ENCODE measurements around the gene VPS35. TPM values are rescaled to one million over a fixed set of nuclear protein-coding genes. Genes with fewer than 3 reads are reported as not detected.
A peak's percentile ranks its signal among the peaks of the same experiment; 100 is the strongest.

The VPS35 gene
- total RNA-seq, 4 donors from 2014 or later: 49.1 to 74.8 (median 60.7) TPM

GRCh38 chr16:46620266-46621005, 68.5 kb downstream of the VPS35 start:
- Histone ChIP-seq H3K27ac (no peak overlapping the region), H3K4me3 (peak overlapping the region; percentile 66), H3K4me1 (peaks cover 22% of the 10 kb centered on the region), H3K36me3 (no peaks in the 10 kb centered on the region), H3K9me3 (no peaks in the 10 kb centered on the region), H3K27me3 (no peaks in the 10 kb centered on the region)
- no peak for TF ChIP-seq CTCF (IDR thresholded peaks at IDR 0.05)
- TF ChIP-seq POLR2A (IDR thresholded peaks at IDR 0.05): no peak
- no peak for TF ChIP-seq EP300 (IDR thresholded peaks at IDR 0.05)
- TF ChIP-seq POLR2AphosphoS5 (IDR thresholded peaks at IDR 0.05): no peak
- 6% methylated on average over 11 of the region's 11 CpGs for WGBS
- no peak for DNase-seq (ENCODE audit: low spot score in 2 of 2)

- WGBS: 84% methylated on average over 4 of the region's 4 CpGs
- Histone ChIP-seq H3K9me3 (no peaks in the 10 kb centered on the region), H3K36me3 (no peaks in the 10 kb centered on the region), H3K4me3 (no peak overlapping the region), H3K27me3 (no peaks in the 10 kb centered on the region), H3K27ac (no peak overlapping the region), H3K4me1 (peaks cover 22% of the 10 kb centered on the region)
- TF ChIP-seq CTCF (IDR thresholded peaks at IDR 0.05): no peak
- no peak for TF ChIP-seq EP300 (IDR thresholded peaks at IDR 0.05)
- no peak for TF ChIP-seq POLR2A (IDR thresholded peaks at IDR 0.05)
- no peak for TF ChIP-seq POLR2AphosphoS5 (IDR thresholded peaks at IDR 0.05)
- no peak for DNase-seq (ENCODE audit: low spot score in 2 of 2)
These were observed 70.5 kb downstream of the VPS35 start for GRCh38 chr16:46618516-46618915.

GRCh38 chr16:46614006-46614405, 75.0 kb downstream of the VPS35 start:
- no peak for DNase-seq (ENCODE audit: low spot score in 2 of 2)
- H3K27me3 ChIP-seq: no peaks in the 10 kb centered on the region
- no peaks in the 10 kb centered on the region for H3K4me1 ChIP-seq
- H3K36me3 ChIP-seq: no peaks in the 10 kb centered on the region
- H3K4me3 ChIP-seq: no peak overlapping the region
- 62% methylated on average over 4 of the region's 4 CpGs for WGBS
- no peak for TF ChIP-seq POLR2AphosphoS5 (IDR thresholded peaks at IDR 0.05)
- no peak for TF ChIP-seq EP300 (IDR thresholded peaks at IDR 0.05)
- H3K9me3 ChIP-seq: no peaks in the 10 kb centered on the region
- H3K27ac ChIP-seq: no peak overlapping the region

GRCh38 chr16:46613352-46613751, 75.6 kb downstream of the VPS35 start:
- Histone ChIP-seq H3K27me3 (no peaks in the 10 kb centered on the region), H3K4me1 (no peaks in the 10 kb centered on the region), H3K36me3 (no peaks in the 10 kb centered on the region), H3K4me3 (no peak overlapping the region), H3K27ac (no peak overlapping the region), H3K9me3 (no peaks in the 10 kb centered on the region)
- TF ChIP-seq POLR2A (IDR thresholded peaks at IDR 0.05): no peak
- TF ChIP-seq POLR2AphosphoS5 (IDR thresholded peaks at IDR 0.05): no peak
- no peak for TF ChIP-seq EP300 (IDR thresholded peaks at IDR 0.05)
- no peak for TF ChIP-seq CTCF (IDR thresholded peaks at IDR 0.05)
- DNase-seq (ENCODE audit: low spot score in 2 of 2): no peak
- WGBS: 65% methylated on average over 2 of the region's 2 CpGs

GRCh38 chr16:46612121-46612520, 76.9 kb downstream of the VPS35 start:
- TF ChIP-seq POLR2AphosphoS5 (IDR thresholded peaks at IDR 0.05): no peak
- TF ChIP-seq EP300 (IDR thresholded peaks at IDR 0.05): no peak
- TF ChIP-seq CTCF (IDR thresholded peaks at IDR 0.05): no peak
- no peak for TF ChIP-seq POLR2A (IDR thresholded peaks at IDR 0.05)
- 63% methylated on average over 3 of the region's 3 CpGs for WGBS
- Histone ChIP-seq H3K9me3 (no peaks in the 10 kb centered on the region), H3K4me3 (no peak overlapping the region), H3K36me3 (no peaks in the 10 kb centered on the region), H3K27ac (no peak overlapping the region), H3K4me1 (no peaks in the 10 kb centered on the region), H3K27me3 (no peaks in the 10 kb centered on the region)
- no peak for DNase-seq (ENCODE audit: low spot score in 2 of 2)
